ENCODE measurements around the gene CLMP.

The CLMP gene

GRCh38 chr11:123056835-123057491 is 138.1 kb downstream of the CLMP start:
- peak overlapping the region; percentile 100 for H3K27ac ChIP-seq
- TF ChIP-seq CTCF (conservative IDR thresholded peaks at IDR 0.05) = no peak

- peak overlapping the region; percentile 100; the same call in 1 of the 2 replicates for H3K27ac ChIP-seq
- TF ChIP-seq CTCF (conservative IDR thresholded peaks at IDR 0.05) = no peak
Observed at GRCh38 chr11:123055191-123055901, 139.7 kb downstream of the CLMP start.

- TF ChIP-seq CTCF (conservative IDR thresholded peaks at IDR 0.05) = peak; percentile 81
- H3K27ac ChIP-seq = peak overlapping the region; percentile 100
Observed at GRCh38 chr11:123054301-123055065, 140.6 kb downstream of the CLMP start.

GRCh38 chr11:123052901-123053721 is 141.9 kb downstream of the CLMP start:
- TF ChIP-seq CTCF (conservative IDR thresholded peaks at IDR 0.05) = no peak
- H3K27ac ChIP-seq = peak overlapping the region; percentile 100

GRCh38 chr11:123051634-123052033 is 143.4 kb downstream of the CLMP start:
- no peak for TF ChIP-seq CTCF (conservative IDR thresholded peaks at IDR 0.05)
- H3K27ac ChIP-seq = no peak overlapping the region; the same call in 1 of the 2 replicates

- TF ChIP-seq CTCF (conservative IDR thresholded peaks at IDR 0.05) = no peak
- H3K27ac ChIP-seq = no peak overlapping the region
Observed at GRCh38 chr11:123051146-123051545, 143.9 kb downstream of the CLMP start.
